Measurements from ENCODE around the gene NLRP1. TPM values are rescaled to one million over a fixed set of nuclear protein-coding genes. Genes with fewer than 3 reads are reported as not detected.
A peak's percentile ranks its signal among the peaks of the same experiment; 100 is the strongest.

NLRP1 gene
- total and polyA plus RNA-seq, 9 donors, result 29.3 to 75.9 (median 59.5) TPM

GRCh38 chr17:5516060-5516792 lies 68.1 kb downstream of the NLRP1 start:
- intact Hi-C loops (cut with DNase I), result no loop called here
- TF ChIP-seq EP300 (IDR thresholded peaks at IDR 0.05) (no peak), CTCF (IDR thresholded peaks at IDR 0.05) (no peak), POLR2A (IDR thresholded peaks at IDR 0.05) (no peak)
- Histone ChIP-seq H3K4me1 (ENCODE audit: insufficient read depth) (no peaks in the 10 kb centered on the region), H3K27ac (no peak overlapping the region), H3K27me3 (no peaks in the 10 kb centered on the region), H3K36me3 (no peaks in the 10 kb centered on the region), H3K9me3 (no peaks in the 10 kb centered on the region), H3K4me3 (no peak overlapping the region)
- no peak for DNase-seq
- WGBS, 3 donors, result 20 to 33% (median 31%) methylated on average over 5 of the region's 5 CpGs

- no peaks in the 10 kb centered on the region for H3K9me3 ChIP-seq
- no peak for DNase-seq
- no peaks in the 10 kb centered on the region for H3K4me1 ChIP-seq (ENCODE audit: insufficient read depth)
- intact Hi-C loops (cut with DNase I), result no loop called here
- 91 to 92% (median 91%) methylated on average over 10 of the region's 10 CpGs for WGBS, 3 donors
- H3K4me3 ChIP-seq, result no peak overlapping the region
- H3K27me3 ChIP-seq, result no peaks in the 10 kb centered on the region
- H3K27ac ChIP-seq, result no peak overlapping the region
- no peaks in the 10 kb centered on the region for H3K36me3 ChIP-seq
- TF ChIP-seq CTCF (IDR thresholded peaks at IDR 0.05), result no peak
- no peak for TF ChIP-seq EP300 (IDR thresholded peaks at IDR 0.05)
- no peak for TF ChIP-seq POLR2A (IDR thresholded peaks at IDR 0.05)
Observed at GRCh38 chr17:5514976-5515375, 69.3 kb downstream of the NLRP1 start.

- 72 to 77% (median 75%) methylated on average over 7 of the region's 7 CpGs for WGBS, 3 donors
- Histone ChIP-seq H3K4me3 (no peak overlapping the region), H3K27ac (no peak overlapping the region), H3K4me1 (ENCODE audit: insufficient read depth) (no peaks in the 10 kb centered on the region), H3K9me3 (no peaks in the 10 kb centered on the region), H3K27me3 (no peaks in the 10 kb centered on the region), H3K36me3 (no peaks in the 10 kb centered on the region)
- TF ChIP-seq EP300 (IDR thresholded peaks at IDR 0.05), result no peak
- TF ChIP-seq CTCF (IDR thresholded peaks at IDR 0.05), result no peak
- TF ChIP-seq POLR2A (IDR thresholded peaks at IDR 0.05), result no peak
- no peak for DNase-seq
- intact Hi-C loops (cut with DNase I), result no loop called here
Observed at GRCh38 chr17:5513628-5514027, 70.7 kb downstream of the NLRP1 start.

GRCh38 chr17:5511401-5512225 lies 72.7 kb downstream of the NLRP1 start:
- no peaks in the 10 kb centered on the region for H3K4me1 ChIP-seq (ENCODE audit: insufficient read depth)
- peak in 3 of 5 donors; percentile 37 to 74 (median 62) for DNase-seq
- no peak for TF ChIP-seq CTCF (IDR thresholded peaks at IDR 0.05)
- TF ChIP-seq EP300 (IDR thresholded peaks at IDR 0.05), result no peak
- no peak for TF ChIP-seq POLR2A (IDR thresholded peaks at IDR 0.05)
- H3K27me3 ChIP-seq, result no peaks in the 10 kb centered on the region
- no peak overlapping the region for H3K4me3 ChIP-seq
- 20 to 21% (median 21%) methylated on average over 17 of the region's 17 CpGs for WGBS, 3 donors
- no peak overlapping the region for H3K27ac ChIP-seq
- intact Hi-C loops (cut with DNase I), result no loop called here
- no peaks in the 10 kb centered on the region for H3K36me3 ChIP-seq
- H3K9me3 ChIP-seq, result no peaks in the 10 kb centered on the region
